CD4-positive, alpha-beta T cell treated with Interleukin-21 for 1 hour (primary cell): ENCODE results near the gene DBF4B.
"Not testable (repeated sequence)": the region's sequence is repeated elsewhere in the genome, so short reads cannot be mapped to it uniquely, and the experiment has no call there.

Experiments
- DNase-seq: peaks from one replicate; pipeline ENCODE4 v3.0.0-alpha.2; 2020

DBF4B gene

GRCh38 chr17:44733753-44734152, 25.3 kb downstream of the DBF4B start:
- no peak for DNase-seq

GRCh38 chr17:44734272-44734671, 25.8 kb downstream of the DBF4B start:
- no peak for DNase-seq

GRCh38 chr17:44736551-44737240, 28.2 kb downstream of the DBF4B start:
- DNase-seq, result no peak

- no peak for DNase-seq
These were observed 29.9 kb downstream of the DBF4B start for GRCh38 chr17:44738214-44738906.

- DNase-seq, result no peak
These were observed 32.9 kb downstream of the DBF4B start for GRCh38 chr17:44741316-44741715.

GRCh38 chr17:44745301-44745700, 36.8 kb downstream of the DBF4B start:
- DNase-seq, result no peak

GRCh38 chr17:44745738-44746137, 37.3 kb downstream of the DBF4B start:
- not testable (repeated sequence) for DNase-seq

GRCh38 chr17:44747566-44747965, 39.1 kb downstream of the DBF4B start:
- DNase-seq, result no peak

GRCh38 chr17:44749076-44749979, 40.9 kb downstream of the DBF4B start:
- no peak for DNase-seq

- no peak for DNase-seq
These were observed 41.5 kb downstream of the DBF4B start for GRCh38 chr17:44749980-44750318.

GRCh38 chr17:44751331-44751730, 42.9 kb downstream of the DBF4B start:
- no peak for DNase-seq

- no peak for DNase-seq
These were observed 43.3 kb downstream of the DBF4B start for GRCh38 chr17:44751806-44752205.

- DNase-seq, result no peak
These were observed 44.7 kb downstream of the DBF4B start for GRCh38 chr17:44752953-44753861.

GRCh38 chr17:44754276-44754675, 45.8 kb downstream of the DBF4B start:
- no peak for DNase-seq

- DNase-seq, result not testable (repeated sequence)
These were observed 46.7 kb downstream of the DBF4B start for GRCh38 chr17:44755180-44755579.

- no peak for DNase-seq
These were observed 48.8 kb downstream of the DBF4B start for GRCh38 chr17:44757045-44757917.

GRCh38 chr17:44757918-44758413, 49.5 kb downstream of the DBF4B start:
- DNase-seq, result no peak

- no peak for DNase-seq
These were observed 50.1 kb downstream of the DBF4B start, which contains the start of gene ADAM11 for GRCh38 chr17:44758414-44759085. TSS of gene ADAM11 (plus strand) at chr17:44758988. CDS start at chr17:44759200, 212 bp downstream.

- no peak for DNase-seq
These were observed 50.8 kb downstream of the DBF4B start for GRCh38 chr17:44759086-44759915.

GRCh38 chr17:44759916-44760243, 51.4 kb downstream of the DBF4B start:
- DNase-seq, result no peak
